Trophoblast cell (in vitro differentiated cells and primary cell): Measurements from ENCODE around the gene PPAN.

ENCODE experiments used
- DNase-seq, 2 donors: peaks; one replicate each; pipeline ENCODE4 v3.0.0-alpha.2; 2016
- H2AFZ ChIP-seq: 2 replicates; pipeline ENCODE4 v1.6.1; 2013; ENCODE audit warnings: low read length, moderate library complexity, mild to moderate bottlenecking; ENCODE audit not compliant: insufficient read depth, poor library complexity
- H2AK5ac ChIP-seq: 2 replicates; pipeline ENCODE4 v1.6.1; 2013; ENCODE audit warnings: mild to moderate bottlenecking, low read length
- H2BK120ac ChIP-seq: 2 replicates; pipeline ENCODE4 v1.6.1; 2013; ENCODE audit warnings: low read length, mild to moderate bottlenecking, moderate library complexity; ENCODE audit not compliant: insufficient read depth, poor library complexity
- H2BK12ac ChIP-seq: 2 replicates; pipeline ENCODE4 v1.6.1; 2013; ENCODE audit warnings: mild to moderate bottlenecking, low read length, moderate library complexity
- H2BK5ac ChIP-seq: 2 replicates; pipeline ENCODE4 v1.6.1; 2013; ENCODE audit warnings: low read length, low read depth, moderate library complexity, mild to moderate bottlenecking; ENCODE audit not compliant: poor library complexity
- H3K14ac ChIP-seq: 2 replicates; pipeline ENCODE4 v1.6.1; 2013; ENCODE audit warnings: mild to moderate bottlenecking, low read length
- H3K18ac ChIP-seq: 2 replicates; pipeline ENCODE4 v1.6.1; 2013; ENCODE audit warnings: mild to moderate bottlenecking, low read length
- H3K23ac ChIP-seq: 2 replicates; pipeline ENCODE4 v1.6.1; 2013; ENCODE audit warnings: low read length
- H3K27ac ChIP-seq: 2 replicates; pipeline ENCODE4 v1.5.1; 2013; ENCODE audit warnings: low read depth, mild to moderate bottlenecking, inconsistent platforms, low read length, moderate library complexity
- H3K27me3 ChIP-seq: 2 replicates; pipeline ENCODE4 v1.6.1; 2013; ENCODE audit warnings: inconsistent platforms, mild to moderate bottlenecking, low read length, moderate library complexity; ENCODE audit not compliant: insufficient read depth
- H3K36me3 ChIP-seq, 2 experiments: 1 replicate in 1 of 2; 2 replicates in 1 of 2; pipeline ENCODE4 v1.6.1; 2013; ENCODE audit warnings: low read length in 2 of 2, mild to moderate bottlenecking in 2 of 2, moderate library complexity in 1 of 2; ENCODE audit not compliant: insufficient read depth in 2 of 2, control insufficient read depth in 1 of 2
- H3K4ac ChIP-seq: 2 replicates; pipeline ENCODE4 v1.6.1; 2013; ENCODE audit warnings: low read depth, mild to moderate bottlenecking, low read length, moderate library complexity
- H3K4me1 ChIP-seq, 2 experiments: 1 replicate in 1 of 2; 2 replicates in 1 of 2; pipeline ENCODE4 v1.6.1; 2013; ENCODE audit warnings: low read length in 2 of 2, mild to moderate bottlenecking in 2 of 2, moderate library complexity in 1 of 2; ENCODE audit not compliant: insufficient read depth in 2 of 2, control insufficient read depth in 1 of 2
- H3K4me2 ChIP-seq: 2 replicates; pipeline ENCODE4 v1.6.1; 2013; ENCODE audit warnings: inconsistent platforms, mild to moderate bottlenecking, low read length, moderate library complexity
- H3K4me3 ChIP-seq: 2 replicates; pipeline ENCODE4 v1.5.1; 2013; ENCODE audit warnings: mild to moderate bottlenecking, low read depth, low read length, inconsistent platforms
- H3K79me1 ChIP-seq: one replicate; pipeline ENCODE4 v1.6.1; 2013; ENCODE audit warnings: low read length
- H3K79me2 ChIP-seq: 2 replicates; pipeline ENCODE4 v1.6.1; 2013; ENCODE audit warnings: low read length, mild to moderate bottlenecking; ENCODE audit not compliant: control insufficient read depth, insufficient read depth, poor library complexity
- H3K9ac ChIP-seq: 2 replicates; pipeline ENCODE4 v1.6.1; 2013; ENCODE audit warnings: mild to moderate bottlenecking, low read length
- H3K9me3 ChIP-seq: 2 replicates; pipeline ENCODE4 v1.6.1; 2013; ENCODE audit warnings: low read depth, mild to moderate bottlenecking, control low read depth, inconsistent platforms, low read length; ENCODE audit not compliant: insufficient read depth
- H4K12ac ChIP-seq: 2 replicates; pipeline ENCODE4 v1.6.1; 2013; ENCODE audit warnings: low read depth, mild to moderate bottlenecking, low read length, moderate library complexity
- H4K8ac ChIP-seq: 2 replicates; pipeline ENCODE4 v1.6.1; 2013; ENCODE audit warnings: low read depth, mild to moderate bottlenecking, low read length, moderate library complexity
- H4K91ac ChIP-seq: one replicate; pipeline ENCODE4 v1.6.1; 2013; ENCODE audit warnings: low read depth, mild to moderate bottlenecking, low read length, moderate library complexity
- WGBS: extraction: QIAGEN DNeasy Blood & Tissue Kit; methylation state at CpG from one replicate; pipeline ENCODE4 v1.1.7; 2013; ENCODE audit warnings: missing lambda C conversion rate; ENCODE audit not compliant: insufficient read length, insufficient coverage; ENCODE audit errors: extremely low coverage; 5-methylcytosine and 5-hydroxymethylcytosine counted together

PPAN gene

GRCh38 chr19:10079031-10079453 is 27.1 kb upstream of the PPAN start:
- Histone ChIP-seq H3K36me3 (no peaks in the 10 kb centered on the region), H3K14ac (no peak overlapping the region), H2BK12ac (no peak overlapping the region), H3K4ac (no peak overlapping the region), H3K27me3 (no peaks in the 10 kb centered on the region), H4K91ac (no peak overlapping the region), H3K18ac (no peak overlapping the region), H3K4me3 (no peak overlapping the region), H2BK5ac (no peak overlapping the region), H4K12ac (no peak overlapping the region), H3K4me2 (no peak overlapping the region), H3K9ac (no peak overlapping the region), H3K79me1 (no peaks in the 10 kb centered on the region), H3K23ac (no peak overlapping the region), H3K79me2 (no peaks in the 10 kb centered on the region), H2BK120ac (no peak overlapping the region), H4K8ac (no peak overlapping the region), H3K27ac (no peak overlapping the region), H3K9me3 (peaks cover 3% of the 10 kb centered on the region), H3K4me1 (no peaks in the 10 kb centered on the region), H2AK5ac (no peak overlapping the region), H2AFZ (no peak overlapping the region)
- DNase-seq = no peak
- no CpG with 5 or more reads among the region's 7 CpGs for WGBS

GRCh38 chr19:10083911-10084310 is 22.3 kb upstream of the PPAN start:
- H2BK120ac ChIP-seq = no peak overlapping the region
- peaks cover 3% of the 10 kb centered on the region for H3K9me3 ChIP-seq
- H3K27me3 ChIP-seq = peaks cover 19% of the 10 kb centered on the region
- no peak overlapping the region for H4K91ac ChIP-seq
- H3K36me3 ChIP-seq = no peaks in the 10 kb centered on the region
- no peak overlapping the region for H2AFZ ChIP-seq
- H3K4ac ChIP-seq = no peak overlapping the region
- no peak overlapping the region for H3K9ac ChIP-seq
- no peak overlapping the region for H4K12ac ChIP-seq
- no peaks in the 10 kb centered on the region for H3K79me2 ChIP-seq
- no peak overlapping the region for H3K27ac ChIP-seq
- DNase-seq = no peak
- H2BK5ac ChIP-seq = no peak overlapping the region
- no peak overlapping the region for H2AK5ac ChIP-seq
- H3K23ac ChIP-seq = no peak overlapping the region
- no CpG with 5 or more reads among the region's 9 CpGs for WGBS
- H3K79me1 ChIP-seq = no peaks in the 10 kb centered on the region
- H3K18ac ChIP-seq = no peak overlapping the region
- no peak overlapping the region for H3K4me2 ChIP-seq
- peaks cover 3 to 4% of the 10 kb centered on the region in 2 experiments for H3K4me1 ChIP-seq
- no peak overlapping the region for H2BK12ac ChIP-seq
- no peak overlapping the region for H3K14ac ChIP-seq
- H4K8ac ChIP-seq = no peak overlapping the region
- H3K4me3 ChIP-seq = no peak overlapping the region

DNA sequence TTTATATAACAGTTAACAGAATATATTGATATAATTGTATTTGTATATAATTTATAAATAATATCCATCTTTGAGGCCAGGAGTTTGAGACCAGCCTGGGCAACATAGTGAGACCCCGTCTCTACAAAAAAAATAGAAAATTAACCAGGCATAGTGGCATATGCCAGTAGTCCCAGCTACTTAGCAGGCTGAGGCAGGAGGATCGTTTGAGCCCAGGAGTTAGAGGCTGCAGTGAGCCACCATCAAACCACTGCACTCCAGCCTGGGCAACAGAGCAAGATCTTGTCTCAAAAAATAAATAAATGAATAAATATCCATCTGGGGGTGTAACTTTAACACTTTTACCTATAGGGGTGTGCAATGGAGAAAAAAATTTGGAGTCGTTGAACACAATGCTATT is 21.4 kb upstream of the PPAN start:
- Histone ChIP-seq H3K79me2 (no peaks in the 10 kb centered on the region), H3K4me1 (peaks cover 3 to 4% of the 10 kb centered on the region in 2 experiments), H3K18ac (no peak overlapping the region), H2BK12ac (no peak overlapping the region), H3K9me3 (peaks cover 5% of the 10 kb centered on the region), H2AFZ (no peak overlapping the region), H2AK5ac (no peak overlapping the region), H3K14ac (no peak overlapping the region), H3K4ac (no peak overlapping the region), H4K12ac (no peak overlapping the region), H4K8ac (no peak overlapping the region), H3K36me3 (no peaks in the 10 kb centered on the region), H3K4me2 (no peak overlapping the region), H3K79me1 (no peaks in the 10 kb centered on the region), H3K4me3 (no peak overlapping the region), H2BK120ac (no peak overlapping the region), H3K9ac (no peak overlapping the region), H2BK5ac (no peak overlapping the region), H3K27ac (no peak overlapping the region), H4K91ac (no peak overlapping the region), H3K27me3 (peaks cover 19% of the 10 kb centered on the region), H3K23ac (no peak overlapping the region)
- no CpG with 5 or more reads among the region's 3 CpGs for WGBS
- DNase-seq = no peak

DNA sequence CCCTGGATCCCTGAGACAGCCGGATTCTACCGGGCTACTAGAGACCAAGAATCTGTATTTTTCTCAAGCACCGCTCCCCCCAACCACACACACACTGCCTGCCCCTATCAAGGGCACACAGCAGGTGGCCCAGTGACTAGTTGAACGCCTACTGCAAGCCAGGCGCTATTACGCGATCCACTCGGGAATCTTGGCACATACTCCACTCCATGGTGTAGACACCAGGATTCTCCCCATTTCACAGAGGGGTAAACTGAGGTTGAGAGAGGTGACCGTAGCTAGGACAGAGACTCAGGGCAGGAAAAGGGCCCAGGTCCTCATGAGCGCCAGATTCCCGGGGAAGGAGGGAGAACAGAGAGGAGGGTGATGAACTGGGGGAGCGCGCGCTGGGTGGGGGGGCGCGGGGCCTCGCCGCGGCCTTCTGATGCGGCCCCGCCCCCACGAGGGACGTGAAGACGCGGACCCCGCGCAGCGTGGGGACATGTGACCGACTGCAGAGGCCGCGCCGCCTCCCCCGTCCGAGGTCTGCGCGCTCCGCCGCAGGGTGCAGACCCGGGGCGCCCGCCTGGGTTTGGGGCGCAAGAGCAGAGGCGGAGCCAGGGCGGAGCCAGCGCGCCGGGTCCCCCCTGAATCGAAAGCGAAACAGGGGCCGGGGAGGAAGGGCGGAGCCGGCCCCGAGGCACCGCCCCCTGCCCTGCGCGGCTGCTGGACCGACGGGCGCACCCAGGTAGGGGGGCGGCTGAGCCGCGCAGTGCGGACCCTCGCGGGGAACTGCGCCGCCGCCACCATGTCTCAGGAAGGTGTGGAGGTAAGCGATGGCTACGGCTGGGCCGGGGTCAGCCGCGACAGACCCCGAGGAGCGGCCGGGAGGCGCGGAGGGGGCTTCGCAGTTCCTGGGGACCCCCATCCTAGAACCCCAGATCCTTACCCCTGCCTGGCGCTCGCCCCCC is 20.2 kb upstream of the PPAN start, which contains the start of gene SHFL:
Gene SHFL, plus strand, starts transcription at position 677 of the 950 bp plus-strand sequence. Its CDS starts 111 bp downstream, at position 788.
- H3K9ac ChIP-seq = peak within 1 kb of the TSS; percentile 23
- WGBS = no CpG with 5 or more reads among the region's 81 CpGs

More for the DNA sequence above, 20.2 kb upstream of the PPAN start, which contains the start of gene SHFL:
- Histone ChIP-seq H2BK5ac (no peak within 1 kb of the TSS), H2BK12ac (no peak within 1 kb of the TSS), H2AFZ (peak within 1 kb of the TSS; percentile 61), H2AK5ac (no peak within 1 kb of the TSS), H3K9me3 (peaks cover 5% of the 10 kb centered on the region), H3K18ac (no peak within 1 kb of the TSS), H3K79me2 (no peaks in the 10 kb centered on the region), H3K27ac (no peak within 1 kb of the TSS), H4K12ac (peak within 1 kb of the TSS; percentile 40), H4K8ac (peak within 1 kb of the TSS; percentile 57), H4K91ac (no peak within 1 kb of the TSS), H3K4me2 (peak within 1 kb of the TSS; percentile 81), H3K4ac (no peak within 1 kb of the TSS), H2BK120ac (no peak within 1 kb of the TSS), H3K79me1 (no peaks in the 10 kb centered on the region), H3K36me3 (no peaks in the 10 kb centered on the region), H3K14ac (no peak within 1 kb of the TSS), H3K4me1 (peaks cover 3 to 4% of the 10 kb centered on the region in 2 experiments), H3K4me3 (peak within 1 kb of the TSS; percentile 63), H3K27me3 (peaks cover 19% of the 10 kb centered on the region), H3K23ac (no peak within 1 kb of the TSS)
- DNase-seq = peak in 1 of 2 donors; percentile 21
